ENCODE measurements around the gene PI4KB. TPM values are rescaled to one million over a fixed set of nuclear protein-coding genes. Genes with fewer than 3 reads are reported as not detected.
A peak's percentile ranks its signal among the peaks of the same experiment; 100 is the strongest.

The PI4KB gene
- total and polyA plus RNA-seq, 9 of the 15 experiments (the other 6 are each of a cell fraction or from before 2014, with no cell fraction given), result 3.1 to 65.4 (median 45.1) TPM

- 0 out of 2 replicates have a peak, but pooled peaks have one; percentile 74 for TF ChIP-seq NFRKB (IDR thresholded peaks at IDR 0.05; ENCODE audit: low read depth)
Measured at GRCh38 chr1:151346082-151346768, 19.0 kb upstream of the PI4KB start (continued).

- no peak for ATAC-seq
- Histone ChIP-seq H4K20me1 (replicated peaks; ENCODE audit: control insufficient read depth, insufficient read depth, low read length) (no peaks in the 10 kb centered on the region), H3K9me3 (replicated peaks; ENCODE audit: control insufficient read depth, insufficient read depth, low read depth, low read length) (no peaks in the 10 kb centered on the region), H3K79me2 (ENCODE audit: control insufficient read depth, insufficient read depth, low read length) (peaks cover 10% of the 10 kb centered on the region), H3K27me3 (ENCODE audit: control insufficient read depth in 2 of 2, insufficient read depth in 2 of 2, low read length in 2 of 2) (no peaks in the 10 kb centered on the region), H3K36me3 (ENCODE audit: control insufficient read depth, insufficient read depth, low read length) (peaks cover 33% of the 10 kb centered on the region; the same call in 2 of the 3 replicates), H3K27ac (ENCODE audit: extremely low read depth, low read depth, low read length) (no peak overlapping the region), H3K4me1 (replicated peaks in 1 of 2; ENCODE audit: control insufficient read depth in 2 of 2, insufficient read depth in 2 of 2, low read length in 2 of 2) (peaks cover 0 to 13% of the 10 kb centered on the region in 2 experiments; a peak in 3 of 5 replicates), H3K9ac (ENCODE audit: insufficient read depth in 1 of 2, low read depth in 2 of 2, low read length in 2 of 2) (no peak overlapping the region), H2AFZ (ENCODE audit: low read depth, low read length) (no peak overlapping the region), H3K4me3 (no peak overlapping the region), H3K9me1 (ENCODE audit: control insufficient read depth, insufficient read depth, low read length) (no peaks in the 10 kb centered on the region), H3K4me2 (ENCODE audit: insufficient read depth, low read length) (no peak overlapping the region)
- no peak for TF ChIP-seq HEY1 (CRISPR knock-in tag; IDR thresholded peaks at IDR 0.05; ENCODE audit: borderline replicate concordance)
- TF ChIP-seq ZBTB8A (IDR thresholded peaks at IDR 0.05; ENCODE audit: partially characterized antibody), result no peak
- TF ChIP-seq SMAD1 (IDR thresholded peaks at IDR 0.05; ENCODE audit: low read depth, low read length, partially characterized antibody), result no peak
- no peak for TF ChIP-seq ZNF639 (CRISPR knock-in tag; conservative IDR thresholded peaks at IDR 0.05 in 1 of 2, IDR thresholded peaks at IDR 0.05 in 1 of 2)
- TF ChIP-seq, protein P1, sequence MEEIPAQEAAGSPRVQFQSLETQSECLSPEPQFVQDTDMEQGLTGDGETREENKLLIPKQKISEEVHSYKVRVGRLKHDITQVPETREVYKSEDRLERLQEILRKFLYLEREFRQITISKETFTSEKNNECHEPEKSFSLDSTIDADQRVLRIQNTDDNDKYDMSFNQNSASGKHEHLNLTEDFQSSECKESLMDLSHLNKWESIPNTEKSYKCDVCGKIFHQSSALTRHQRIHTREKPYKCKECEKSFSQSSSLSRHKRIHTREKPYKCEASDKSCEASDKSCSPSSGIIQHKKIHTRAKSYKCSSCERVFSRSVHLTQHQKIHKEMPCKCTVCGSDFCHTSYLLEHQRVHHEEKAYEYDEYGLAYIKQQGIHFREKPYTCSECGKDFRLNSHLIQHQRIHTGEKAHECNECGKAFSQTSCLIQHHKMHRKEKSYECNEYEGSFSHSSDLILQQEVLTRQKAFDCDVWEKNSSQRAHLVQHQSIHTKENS (CRISPR knock-in tag; IDR thresholded peaks at IDR 0.05), result no peak
- TF ChIP-seq ERF (CRISPR knock-in tag; IDR thresholded peaks at IDR 0.05), result no peak
- TF ChIP-seq BRF1 (IDR thresholded peaks at IDR 0.05; ENCODE audit: borderline replicate concordance, extremely low read depth, insufficient read length), result no peak
- no peak for TF ChIP-seq FOXA3 (CRISPR knock-in tag; conservative IDR thresholded peaks at IDR 0.05 in 1 of 2, IDR thresholded peaks at IDR 0.05 in 1 of 2)
- TF ChIP-seq KAT7 (CRISPR knock-in tag; IDR thresholded peaks at IDR 0.05; ENCODE audit: borderline replicate concordance), result no peak
- TF ChIP-seq ZHX1 (conservative IDR thresholded peaks at IDR 0.05; ENCODE audit: low read length), result no peak
- no peak for TF ChIP-seq ZNF79 (CRISPR knock-in tag; IDR thresholded peaks at IDR 0.05; ENCODE audit: low read depth)
- TF ChIP-seq, protein P2, sequence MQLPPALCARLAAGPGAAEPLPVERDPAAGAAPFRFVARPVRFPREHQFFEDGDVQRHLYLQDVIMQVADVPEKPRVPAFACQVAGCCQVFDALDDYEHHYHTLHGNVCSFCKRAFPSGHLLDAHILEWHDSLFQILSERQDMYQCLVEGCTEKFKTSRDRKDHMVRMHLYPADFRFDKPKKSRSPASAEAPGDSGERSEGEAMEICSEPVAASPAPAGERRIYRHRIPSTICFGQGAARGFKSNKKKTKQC (CRISPR knock-in tag; IDR thresholded peaks at IDR 0.05), result no peak
- no peak for FAIRE-seq
- ChIA-PET CTCF (ENCODE audit: low intra/inter-chr PET ratio) (no interaction called here), POLR2A (interaction anchor here (0.6 to 2.3 kb wide), 7 partner anchors 11 to 63 kb away, joined by 3 to 9 read pairs (median 3); no protein-coding TSS in a partner anchor)
- intact Hi-C loops (cut with micrococcal nuclease) (loop anchor here (5.0 to 10.0 kb wide), 3 partner anchors 59 to 391 kb away; partner anchors contain the start of gene ZNF687), in situ Hi-C loops (cut with MboI) (no loop called here)
- WGBS (ENCODE audit: insufficient coverage, low coverage, missing lambda C conversion rate), result 88% methylated on average over 6 of the region's 6 CpGs
- no TSS peak for BruUV-seq (replicated peaks)
- no peak for DNase-seq (ENCODE audit: extremely low read depth in 1 of 4, low spot score in 3 of 4)
Measured at GRCh38 chr1:151344291-151344690, 17.1 kb upstream of the PI4KB start.
